Activated CD4-positive, alpha-beta T cell treated with anti-CD3 and anti-CD28 coated beads, Interleukin-2, amount 50 U/mL, for 4 hours (primary cell): ENCODE data around the gene CYTH4.

ENCODE experiments used
- DNase-seq, 2 experiments: peaks; one replicate each; pipeline ENCODE4 v3.0.0-alpha.2; 2020

CYTH4 gene

DNA sequence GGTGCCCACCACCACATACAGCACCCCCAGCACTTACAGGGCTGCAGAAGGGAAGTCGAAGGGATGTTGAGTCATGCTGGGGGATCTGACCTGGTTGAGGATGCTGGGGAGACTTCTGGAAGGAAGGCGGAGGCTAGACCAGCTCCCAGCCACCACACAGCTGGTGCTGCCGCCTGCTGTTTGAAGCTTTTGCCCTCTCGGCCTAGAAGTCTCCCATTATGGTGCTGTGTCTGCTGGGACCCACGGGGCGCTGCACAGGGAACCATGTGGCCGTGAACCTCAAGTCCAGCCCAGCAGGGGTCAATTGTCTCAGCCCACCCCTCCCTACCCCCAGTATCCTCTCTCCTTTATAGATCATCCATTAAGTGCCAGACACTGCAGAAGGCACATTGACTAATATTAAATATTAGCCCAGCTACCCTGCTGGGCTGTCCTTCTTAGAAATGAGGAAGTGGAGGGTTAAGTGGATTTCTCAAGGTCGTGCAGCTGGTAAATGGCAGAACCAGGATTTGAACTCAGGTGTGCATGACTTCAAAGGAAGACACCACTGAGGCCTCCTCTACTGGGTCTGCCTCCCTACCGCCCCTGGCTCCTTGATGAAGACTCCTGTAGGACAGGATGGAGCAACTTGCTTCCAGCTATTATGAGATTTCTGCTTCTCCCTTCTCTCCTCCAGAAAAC lies 49.7 kb downstream of the CYTH4 start:
- no peak for DNase-seq

DNA sequence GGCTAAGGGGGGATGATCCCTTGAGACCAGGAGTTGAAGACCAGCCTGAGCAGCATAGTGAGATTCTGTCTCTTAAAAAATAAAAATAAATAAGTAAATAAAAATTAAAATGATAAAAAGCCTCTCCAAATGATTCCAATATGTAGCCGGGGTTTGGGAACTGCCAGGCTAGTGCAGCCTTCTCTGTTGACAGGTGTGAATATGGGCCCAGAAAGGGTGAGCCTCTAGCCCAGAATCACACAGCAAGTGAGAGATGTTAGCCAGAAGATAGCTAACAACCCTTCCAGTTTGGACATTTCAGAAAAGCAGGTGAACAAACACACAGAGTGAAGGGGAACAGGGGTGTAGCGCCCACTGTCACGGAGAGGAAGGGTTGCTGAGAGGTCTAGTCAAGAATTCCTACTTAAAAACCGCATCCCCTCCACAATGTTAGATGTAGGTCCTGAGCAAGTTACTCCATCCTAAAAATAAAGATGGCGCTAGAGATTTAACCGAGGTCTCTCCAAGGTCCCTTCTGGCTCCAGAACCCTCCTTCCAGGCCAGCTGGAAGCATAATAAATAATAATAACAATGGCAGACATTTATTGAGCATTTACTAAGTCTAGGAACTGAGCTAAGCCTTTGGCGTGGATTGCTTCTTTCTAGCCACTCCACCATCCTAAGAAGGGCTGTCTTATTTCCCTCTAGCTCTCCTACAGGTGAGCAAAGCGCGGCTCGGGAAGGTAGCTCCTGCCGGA lies 51.6 kb downstream of the CYTH4 start:
- DNase-seq = no peak

DNA sequence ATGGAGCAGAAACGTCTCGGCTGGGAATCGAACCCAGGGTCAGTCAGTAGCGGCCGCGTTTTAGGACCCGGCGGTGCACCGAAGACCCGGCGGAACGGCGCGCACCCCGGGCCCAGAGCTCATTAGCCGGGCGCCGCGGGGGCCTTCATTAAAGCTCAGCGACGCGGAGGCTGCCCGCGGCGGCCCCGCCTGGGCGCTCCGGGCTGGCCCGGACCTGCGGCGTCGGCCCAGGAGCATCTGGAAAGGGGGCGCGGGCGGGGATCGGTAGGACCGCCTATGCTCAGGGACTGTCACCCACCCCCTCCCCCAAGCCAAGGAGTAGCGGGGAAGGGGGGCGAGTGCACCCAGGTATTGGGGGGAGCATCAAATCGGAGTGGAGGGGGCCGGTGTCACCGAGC lies 52.2 kb downstream of the CYTH4 start:
- no peak for DNase-seq

DNA sequence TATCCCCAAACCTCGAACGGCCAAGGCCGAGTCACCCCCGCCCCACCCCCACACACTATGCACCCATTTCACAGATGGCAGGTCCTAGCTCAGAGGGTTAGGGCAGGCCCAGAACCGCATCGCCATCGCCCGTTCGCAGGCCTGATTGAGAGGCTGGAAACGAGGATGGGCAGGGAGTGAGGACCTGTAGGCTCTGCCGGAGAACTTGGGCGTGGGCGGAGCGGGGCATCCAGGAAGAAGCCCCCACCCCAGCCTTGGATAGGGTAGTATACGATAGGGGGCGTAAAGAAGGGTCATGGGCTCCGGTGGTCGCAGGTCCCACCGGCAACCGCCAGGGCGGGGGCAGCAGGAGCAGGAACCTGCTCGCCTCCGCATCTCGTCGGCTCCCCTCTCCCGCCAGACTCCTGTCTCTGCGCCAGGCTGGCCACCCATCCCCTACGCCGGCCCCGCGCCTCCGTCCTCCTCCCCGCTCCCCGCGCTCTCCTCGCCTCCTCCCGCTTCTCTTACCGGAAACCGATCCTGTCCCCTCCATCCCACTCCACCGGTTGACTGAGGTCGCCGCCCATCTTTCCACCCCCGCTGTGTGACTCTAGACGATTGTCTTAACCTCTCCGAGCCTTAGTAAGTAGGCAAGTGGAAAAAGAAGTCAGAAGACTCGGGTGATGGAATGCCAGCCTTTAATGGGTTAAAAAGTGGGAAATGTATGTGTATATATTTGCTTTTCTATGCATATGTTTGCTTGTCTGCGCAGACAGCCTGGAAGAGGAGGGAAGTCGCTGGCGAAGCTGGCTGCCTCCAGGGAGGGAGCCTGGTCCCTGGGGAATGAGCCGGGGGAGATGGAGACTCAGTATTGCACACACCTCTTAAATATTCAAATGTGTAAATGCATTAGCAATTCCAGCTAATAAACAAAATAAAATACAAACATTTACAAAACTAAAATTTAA lies 52.8 kb downstream of the CYTH4 start:
- no peak for DNase-seq

DNA sequence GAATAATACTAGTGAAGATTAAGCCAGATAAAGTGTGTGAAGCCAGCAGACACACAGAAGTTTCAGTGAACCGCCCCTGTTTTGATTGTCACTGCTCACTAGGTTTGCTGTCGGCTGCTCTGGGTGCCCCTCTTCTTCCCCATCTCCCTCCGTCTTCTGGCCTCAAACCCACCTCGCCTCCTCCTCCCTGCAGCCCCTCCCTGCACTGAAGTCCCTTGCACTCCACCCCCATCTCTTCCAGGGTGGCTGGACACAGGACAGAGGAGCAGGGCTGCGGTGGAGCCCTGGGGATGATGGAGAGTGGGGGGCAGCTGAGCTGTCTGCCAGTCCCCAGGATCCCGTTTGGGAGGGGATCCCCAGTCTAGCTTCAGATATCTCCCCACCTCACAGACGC lies 53.5 kb downstream of the CYTH4 start:
- no peak for DNase-seq

DNA sequence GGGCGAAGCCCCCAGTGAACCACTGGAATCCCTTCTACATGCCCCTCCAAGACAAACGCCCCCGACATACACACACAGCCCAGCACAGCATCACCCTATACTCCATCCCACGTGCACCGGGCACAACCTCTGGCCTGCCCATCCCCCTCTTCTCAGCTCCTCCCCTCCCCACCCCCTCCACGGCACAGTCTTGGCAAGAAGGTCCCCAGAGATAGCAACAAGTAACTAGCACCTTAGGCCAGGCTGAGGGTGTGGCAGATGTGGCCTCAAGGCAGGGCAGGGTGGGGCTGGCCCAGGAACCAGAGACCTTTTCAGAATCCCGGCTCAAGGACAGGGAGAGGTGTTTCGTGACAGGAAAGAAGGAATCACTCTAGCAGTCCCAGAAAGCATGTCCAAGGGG lies 54.3 kb downstream of the CYTH4 start:
- no peak for DNase-seq

DNA sequence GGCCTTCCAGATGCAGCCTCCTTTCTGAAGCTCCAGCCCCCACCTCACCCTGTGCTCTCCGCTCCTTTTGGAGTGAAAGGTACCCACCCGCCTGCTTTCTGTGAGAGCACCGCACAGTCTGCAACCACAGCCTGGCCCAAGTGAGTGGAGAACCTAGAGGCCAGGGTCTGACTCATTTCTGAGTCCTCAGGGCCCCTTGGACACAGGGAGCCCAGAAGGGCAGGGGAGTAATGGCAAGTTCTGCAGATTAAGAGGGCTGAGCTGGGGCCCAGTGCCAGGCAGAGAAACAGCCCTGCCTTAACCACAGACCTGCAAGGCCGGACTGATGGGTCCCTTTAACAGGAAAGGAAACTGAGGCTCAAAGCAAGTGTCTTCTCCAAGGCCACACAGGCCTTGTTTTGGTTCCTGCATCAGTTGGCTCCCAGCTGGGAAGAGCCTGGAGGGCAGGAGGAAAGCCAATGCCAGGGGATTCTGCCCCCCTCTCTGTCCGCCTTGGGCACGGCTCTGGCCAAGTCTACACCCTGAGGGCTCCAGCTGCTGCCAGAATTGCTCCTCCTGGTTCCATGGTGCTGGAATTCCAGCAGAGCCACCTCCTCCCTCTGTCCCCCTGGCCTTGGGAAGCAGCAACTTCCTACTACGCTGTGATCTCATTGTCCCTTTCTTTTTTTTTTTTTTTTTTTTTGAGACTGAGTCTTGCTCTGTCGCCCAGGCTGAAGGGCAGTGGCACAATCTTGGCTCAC lies 55.1 kb downstream of the CYTH4 start:
- DNase-seq = no peak

DNA sequence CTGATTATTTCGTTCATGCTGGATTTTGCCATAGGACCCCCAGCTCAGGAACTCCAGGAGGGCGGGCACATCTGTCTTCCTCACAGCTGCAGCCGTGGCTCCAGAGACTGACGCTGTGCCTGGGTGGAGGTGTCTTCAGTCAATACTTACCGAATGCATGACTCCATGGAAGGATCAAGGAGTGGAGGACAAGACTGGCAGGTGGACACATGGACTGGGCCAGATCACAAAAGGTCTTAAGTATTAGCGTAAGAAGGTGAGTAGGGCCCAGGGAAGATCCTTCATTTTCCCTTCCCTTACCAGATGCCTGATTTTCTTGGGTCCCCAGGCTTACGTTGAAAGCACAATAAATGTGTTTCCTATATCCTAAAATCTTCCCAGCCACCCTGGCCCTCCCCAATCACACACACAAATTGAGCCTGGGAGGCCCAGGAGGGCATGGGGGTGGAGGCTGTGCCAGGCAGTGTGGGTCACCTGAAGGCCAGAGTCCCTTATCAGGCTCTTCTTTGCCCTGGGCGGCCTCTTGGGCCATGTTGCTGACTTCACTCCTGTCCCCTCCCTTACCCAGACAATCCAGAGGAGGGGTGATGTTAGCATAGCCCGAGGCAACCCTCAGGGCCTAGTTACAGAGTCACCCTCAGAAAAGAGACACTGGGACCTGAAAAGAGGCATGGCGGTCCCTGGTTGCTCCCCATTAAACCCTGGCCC lies 56.4 kb downstream of the CYTH4 start:
- no peak for DNase-seq

DNA sequence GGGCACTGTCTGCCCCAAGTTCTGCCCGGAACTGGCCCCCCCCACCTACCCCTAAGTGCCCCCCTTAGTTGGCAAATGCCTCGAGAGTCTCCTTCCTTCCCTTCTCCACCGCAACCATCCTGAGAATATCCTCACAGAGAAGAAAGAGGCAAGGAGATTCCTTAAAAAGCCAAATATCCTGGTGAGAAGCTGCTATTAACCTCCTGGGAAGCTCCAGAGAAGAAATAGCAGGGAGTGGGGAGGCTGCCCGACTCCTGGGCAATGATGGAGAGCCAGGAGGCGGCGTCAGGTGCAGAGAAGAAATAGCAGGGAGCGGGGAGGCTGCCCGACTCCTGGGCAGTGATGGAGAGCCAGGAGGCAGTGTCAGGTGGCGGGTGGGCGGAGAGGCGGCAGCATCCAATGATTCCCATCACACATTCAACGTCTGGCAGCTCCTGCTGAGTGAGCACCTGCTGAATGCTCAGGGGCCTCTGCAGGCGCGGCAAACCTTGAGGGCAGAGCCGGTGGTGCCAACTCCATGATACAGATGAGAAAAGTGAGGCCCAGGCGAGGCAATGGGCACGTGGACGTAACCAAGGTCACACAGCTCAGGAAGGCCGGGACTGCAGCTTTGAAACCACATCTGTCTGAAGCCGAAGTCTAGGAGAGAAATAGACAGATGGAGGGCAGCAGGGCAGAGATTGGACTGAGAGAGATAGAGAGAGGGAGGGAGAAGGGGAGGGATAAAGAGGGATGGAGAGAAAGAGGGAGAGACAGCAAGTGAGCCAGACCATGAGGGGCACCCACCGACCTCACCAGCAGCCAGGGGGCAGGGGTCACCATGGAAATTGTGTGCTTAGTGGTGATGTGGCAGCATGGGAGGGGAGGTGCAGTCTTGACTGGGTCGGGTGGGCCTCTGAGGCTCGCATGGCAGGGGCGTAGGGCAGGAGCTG lies 58.3 kb downstream of the CYTH4 start:
- DNase-seq = no peak

DNA sequence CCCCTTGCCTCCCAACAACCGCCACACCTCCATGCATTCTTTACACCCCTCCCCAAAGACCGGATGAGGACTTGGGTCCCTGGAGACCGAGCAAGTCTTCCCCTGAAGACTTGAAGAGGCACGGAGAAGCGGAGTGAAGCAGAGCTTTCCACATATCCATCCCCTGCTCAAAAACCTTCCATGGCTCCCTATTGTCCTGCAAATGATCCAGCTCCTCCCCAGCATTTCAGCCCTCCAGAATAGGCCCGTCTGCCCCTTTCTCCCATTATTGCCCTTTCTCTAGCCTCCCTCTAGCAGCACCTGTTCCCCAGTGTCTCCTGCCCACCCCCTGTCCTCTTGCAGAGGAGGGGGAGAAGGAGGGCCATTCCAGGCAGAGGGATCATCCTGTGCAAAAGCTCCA lies 59.8 kb downstream of the CYTH4 start:
- no peak for DNase-seq

DNA sequence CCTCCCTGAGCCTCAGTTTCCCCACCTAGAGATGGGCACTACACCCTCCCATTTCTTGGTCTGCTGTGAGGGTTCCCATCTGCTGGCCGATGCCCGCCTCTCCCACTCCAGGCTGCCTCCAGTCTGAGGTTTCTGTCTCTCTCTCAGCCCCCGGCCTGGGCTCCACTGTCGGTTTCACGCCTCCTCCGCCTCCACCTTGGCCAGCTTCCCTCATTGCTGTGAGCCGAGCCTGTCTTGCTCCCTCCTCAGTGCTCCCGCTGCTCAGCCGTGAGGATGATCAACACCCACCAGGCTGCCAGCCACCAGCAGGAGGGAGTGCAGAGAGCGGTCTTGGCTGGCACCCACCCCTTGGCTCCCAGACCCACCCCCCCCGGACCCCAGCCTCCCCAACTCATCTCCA lies 61.0 kb downstream of the CYTH4 start:
- no peak for DNase-seq

DNA sequence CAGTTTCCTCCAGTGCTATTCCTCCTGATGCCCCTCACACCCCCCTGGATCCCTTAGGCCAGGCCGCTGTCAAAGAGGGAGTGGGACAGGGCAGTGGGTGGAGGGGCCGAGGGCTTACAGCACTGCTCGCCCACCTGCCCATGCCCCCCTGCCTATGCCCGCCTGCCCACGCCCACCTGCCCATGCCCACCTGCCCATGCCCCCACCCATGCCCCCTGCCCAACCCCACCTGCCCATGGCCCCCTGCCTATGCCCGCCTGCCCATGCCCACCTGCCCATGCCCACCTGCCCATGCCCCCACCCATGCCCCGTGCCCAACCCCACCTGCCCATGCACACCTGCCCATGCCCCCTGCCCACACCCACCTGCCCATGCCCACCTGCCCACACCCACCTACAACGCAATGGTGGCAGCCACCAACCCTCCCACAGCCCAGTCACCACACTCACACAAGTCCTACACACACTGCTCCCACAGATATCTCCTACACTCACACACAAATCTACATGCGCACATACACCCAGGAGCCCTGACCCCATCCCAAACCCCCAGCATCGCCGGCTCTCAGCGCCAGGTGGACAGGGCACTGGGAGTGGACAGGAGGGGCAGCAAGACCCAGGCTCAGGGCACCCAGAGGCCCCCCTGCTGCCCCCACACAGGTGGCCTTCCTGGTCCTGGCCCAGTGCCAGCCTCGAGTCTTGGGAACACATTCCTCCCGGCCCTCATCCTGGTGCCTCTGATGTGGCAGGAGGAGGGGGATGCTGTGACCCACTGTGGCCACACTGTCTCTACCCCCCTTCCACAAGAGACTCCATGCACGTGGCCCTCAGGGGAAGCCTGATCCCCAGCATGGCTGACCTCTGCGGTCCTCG lies 61.8 kb downstream of the CYTH4 start:
- DNase-seq = no peak

DNA sequence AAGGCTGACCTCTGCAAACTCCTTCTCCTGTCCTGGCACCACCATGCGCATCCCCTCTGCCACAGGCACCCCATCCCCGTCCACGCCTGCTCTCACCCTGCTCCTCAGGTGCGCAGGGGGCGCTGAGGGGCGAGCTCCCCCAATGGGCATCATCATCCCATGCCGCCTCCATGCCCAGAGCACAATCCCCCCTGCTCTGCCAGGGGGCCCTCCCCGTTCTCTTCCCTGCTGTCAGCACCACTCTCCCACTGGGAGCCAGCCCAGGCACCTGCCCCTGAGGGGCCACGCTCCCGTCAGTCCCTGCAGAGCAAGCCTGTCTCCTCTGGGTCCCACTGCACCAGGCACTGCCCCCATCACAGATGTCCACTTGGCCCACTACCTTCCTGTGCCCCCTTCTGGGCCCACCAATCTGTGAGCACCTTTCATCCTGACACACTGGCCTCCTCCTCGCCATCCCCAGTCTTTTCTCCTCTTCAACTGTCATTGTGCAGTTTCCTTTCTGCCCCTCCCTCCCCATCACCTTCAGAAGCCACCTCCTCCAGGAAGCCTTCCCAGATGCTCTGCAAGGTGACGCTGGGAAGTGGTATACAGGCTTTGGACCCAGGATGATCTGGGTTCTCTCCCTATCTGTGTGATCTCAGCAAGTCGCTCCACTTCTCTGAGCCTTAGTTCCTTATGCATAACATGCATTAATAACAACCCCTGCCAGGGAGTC lies 62.6 kb downstream of the CYTH4 start:
- DNase-seq = no peak

DNA sequence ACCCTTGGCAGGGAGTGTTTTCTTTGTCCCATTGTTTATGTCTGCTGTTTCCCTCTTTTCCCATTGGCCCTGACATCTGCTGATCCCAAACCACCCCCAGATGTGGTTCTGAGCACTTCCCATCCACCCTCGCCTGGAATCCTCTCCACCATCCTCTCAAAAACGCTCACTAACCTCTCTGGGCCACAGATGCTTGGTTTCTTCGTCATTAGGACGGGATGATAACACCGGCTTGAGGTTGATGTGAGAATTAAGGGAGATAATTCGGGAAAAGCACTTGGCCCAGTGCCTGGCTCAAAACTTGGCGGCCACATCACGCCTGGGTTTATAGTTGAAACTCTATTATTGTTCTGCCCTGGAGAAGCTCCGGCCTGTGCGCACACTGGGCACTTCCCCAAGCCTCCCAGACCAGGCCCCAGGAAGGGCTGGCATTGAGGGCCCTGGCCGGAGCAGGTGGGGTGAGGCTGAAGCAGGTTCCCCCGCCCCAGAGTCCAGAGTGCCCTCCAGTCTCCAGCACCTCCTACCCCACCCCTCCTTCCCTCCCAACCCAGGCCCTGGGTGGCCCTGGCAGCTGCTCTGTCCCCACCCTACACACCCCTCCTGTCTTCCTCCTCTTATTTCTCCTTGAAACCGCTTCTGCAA lies 63.7 kb downstream of the CYTH4 start:
- DNase-seq = no peak

DNA sequence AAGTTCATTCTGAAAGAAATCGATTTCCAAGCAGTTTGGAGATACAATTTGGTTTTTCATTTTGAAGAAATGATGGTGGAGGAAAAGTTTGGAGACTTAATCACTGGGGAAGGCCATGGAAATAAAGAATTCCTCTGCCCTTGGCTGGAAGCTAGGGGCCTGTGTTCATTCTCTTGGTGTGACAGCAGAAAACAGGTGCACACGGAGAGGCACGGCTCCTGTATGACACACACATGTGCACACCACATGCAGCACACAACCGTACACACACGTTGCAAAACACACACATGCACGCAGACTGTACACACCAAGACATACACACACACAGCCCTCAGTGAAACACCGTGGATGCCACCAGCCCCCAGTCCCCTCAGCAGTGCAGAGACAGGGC lies 64.2 kb downstream of the CYTH4 start:
- DNase-seq = no peak

DNA sequence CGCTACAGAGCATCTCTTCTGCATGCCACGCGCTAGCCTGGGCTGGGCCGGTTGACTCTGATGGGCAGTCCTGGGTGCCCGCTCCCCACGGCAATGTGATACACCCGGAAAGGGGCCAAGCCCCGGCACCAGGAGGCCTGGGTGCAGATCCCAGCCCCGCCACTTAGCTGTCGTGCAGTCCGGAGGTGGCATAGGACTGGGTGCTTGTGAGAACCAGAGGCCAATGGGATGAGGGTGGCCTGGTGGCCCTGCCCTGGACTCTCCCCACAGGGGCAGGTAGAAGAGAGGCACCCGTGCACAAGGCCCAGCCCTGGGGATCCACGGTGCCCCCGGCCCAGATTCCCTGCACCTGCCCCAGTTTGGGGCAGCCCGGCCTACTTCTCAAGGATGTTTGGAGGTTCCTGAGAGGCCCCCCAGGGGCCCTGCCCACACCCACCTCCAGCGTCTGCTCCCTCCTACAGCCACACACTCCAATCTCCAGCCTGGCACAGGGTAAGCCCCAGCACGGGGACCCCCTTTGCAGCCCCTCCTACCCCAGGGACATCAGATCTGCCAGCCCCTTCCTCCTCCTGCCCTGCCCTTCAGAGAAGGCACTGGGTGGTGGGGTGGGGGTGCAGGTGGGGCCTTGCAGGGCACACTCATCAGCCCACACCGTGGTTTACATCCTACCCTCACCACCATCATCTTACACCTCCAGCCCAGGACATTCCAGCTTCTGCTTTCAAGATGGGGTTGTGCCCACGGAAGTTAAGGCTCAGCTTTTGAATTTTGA lies 66.9 kb downstream of the CYTH4 start:
- no peak for DNase-seq

DNA sequence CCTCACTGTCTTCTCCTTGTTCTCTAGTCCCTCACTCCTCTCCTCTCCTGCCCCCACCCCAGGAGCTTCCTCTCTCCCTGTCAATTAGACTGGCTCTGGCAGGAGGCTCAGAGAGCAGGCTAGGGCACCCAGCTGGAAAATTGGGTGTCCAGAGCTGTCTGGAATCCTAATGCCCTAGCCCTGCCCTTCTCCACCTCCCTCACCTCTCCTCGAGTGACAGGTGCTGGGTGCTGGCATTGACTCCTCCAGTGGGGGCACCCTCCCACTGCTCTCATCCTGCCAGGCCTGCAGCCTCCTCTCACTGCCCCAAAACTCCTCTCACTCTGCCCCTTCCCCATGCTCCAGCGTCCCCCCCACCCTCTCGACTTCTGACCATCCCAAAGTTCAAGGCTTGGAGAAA lies 68.9 kb downstream of the CYTH4 start:
- no peak for DNase-seq

DNA sequence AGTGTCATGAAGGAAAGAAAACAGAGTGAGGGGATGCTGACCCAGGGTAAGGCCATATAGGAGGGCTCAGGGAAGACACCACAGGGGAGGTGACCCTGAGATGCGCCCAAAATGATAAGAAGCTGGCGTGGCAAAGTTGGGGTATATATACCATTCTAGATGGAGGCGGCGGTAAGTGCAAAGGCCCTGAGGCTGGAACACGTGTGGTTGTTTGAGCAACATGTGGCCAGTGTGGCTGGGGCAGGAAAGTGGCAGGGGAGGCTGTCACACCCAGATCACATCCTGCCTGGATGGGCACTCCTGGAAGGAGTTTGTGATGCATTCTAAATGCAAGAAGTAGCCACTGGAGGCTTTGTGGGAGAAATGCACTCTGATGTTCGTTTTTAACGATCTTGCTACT lies 70.2 kb downstream of the CYTH4 start:
- no peak for DNase-seq
